Hepatocyte (in vitro differentiated cells): Measurements from ENCODE around the gene WBP1L.

Experiments
- EZH2phosphoT487 ChIP-seq: fragments of 200-600 bp; sonication (generic); IDR thresholded peaks from one replicate; pipeline ENCODE4 v1.6.1; 2018; ENCODE audit warnings: antibody characterized with exemption, mild to moderate bottlenecking, low read depth, moderate library complexity; ENCODE audit not compliant: unreplicated experiment, severe bottlenecking
- TF ChIP-seq, protein P1 (sequence below): fragments of 200-600 bp; sonication (generic); IDR thresholded peaks from 2 replicates; pipeline ENCODE4 v1.5.1; 2016; ENCODE audit warnings: antibody characterized with exemption, mild to moderate bottlenecking; ENCODE audit not compliant: poor library complexity

DNA sequence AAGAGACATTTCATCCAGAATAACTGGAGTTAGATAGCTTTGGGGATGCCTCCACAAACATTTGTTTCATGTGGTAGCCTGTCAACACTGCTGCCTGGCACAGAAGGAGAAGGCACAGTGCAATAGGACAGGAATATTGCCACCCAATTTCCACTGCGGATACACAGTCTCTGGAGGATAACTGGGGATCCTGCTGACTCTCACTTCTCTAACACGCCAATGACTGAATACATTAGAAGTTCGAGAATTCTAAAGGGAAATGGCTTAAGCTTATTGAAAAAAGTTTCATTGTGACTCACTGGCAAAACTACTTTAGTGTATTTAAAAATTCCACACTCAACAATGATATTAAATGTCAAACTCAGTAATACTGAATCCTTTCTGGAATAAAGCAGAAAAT, 42.5 kb upstream of the WBP1L start:
- no peak for TF ChIP-seq EZH2phosphoT487
- TF ChIP-seq, protein P1, sequence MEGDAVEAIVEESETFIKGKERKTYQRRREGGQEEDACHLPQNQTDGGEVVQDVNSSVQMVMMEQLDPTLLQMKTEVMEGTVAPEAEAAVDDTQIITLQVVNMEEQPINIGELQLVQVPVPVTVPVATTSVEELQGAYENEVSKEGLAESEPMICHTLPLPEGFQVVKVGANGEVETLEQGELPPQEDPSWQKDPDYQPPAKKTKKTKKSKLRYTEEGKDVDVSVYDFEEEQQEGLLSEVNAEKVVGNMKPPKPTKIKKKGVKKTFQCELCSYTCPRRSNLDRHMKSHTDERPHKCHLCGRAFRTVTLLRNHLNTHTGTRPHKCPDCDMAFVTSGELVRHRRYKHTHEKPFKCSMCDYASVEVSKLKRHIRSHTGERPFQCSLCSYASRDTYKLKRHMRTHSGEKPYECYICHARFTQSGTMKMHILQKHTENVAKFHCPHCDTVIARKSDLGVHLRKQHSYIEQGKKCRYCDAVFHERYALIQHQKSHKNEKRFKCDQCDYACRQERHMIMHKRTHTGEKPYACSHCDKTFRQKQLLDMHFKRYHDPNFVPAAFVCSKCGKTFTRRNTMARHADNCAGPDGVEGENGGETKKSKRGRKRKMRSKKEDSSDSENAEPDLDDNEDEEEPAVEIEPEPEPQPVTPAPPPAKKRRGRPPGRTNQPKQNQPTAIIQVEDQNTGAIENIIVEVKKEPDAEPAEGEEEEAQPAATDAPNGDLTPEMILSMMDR, result no peak
